HepG2 (cell line): ENCODE measurements around the gene HELLS. TPM values are rescaled to one million over a fixed set of nuclear protein-coding genes. Genes with fewer than 3 reads are reported as not detected.

ENCODE experiments used
- ATAC-seq: fragments of 200-7000 bp; cut with Tn5 transposase; 3 replicates; pipeline ENCODE4 v1.9.1; 2020; ENCODE audit warnings: mild to moderate bottlenecking, moderate library complexity
- BruUV-seq: library from RNA; stranded (reverse); fragments of 400-500 nt; replicated peaks from 2 replicates; lab custom pipeline; 2021; lab: Mats Ljungman, UMichigan
- CTCF ChIA-PET: fragments of 300-600 bp; formaldehyde crosslinking; extraction: SDS; loops from one replicate; lab custom pipeline; 2021; ENCODE audit warnings: low total read pairs, inconsistent platforms, low intra/inter-chr PET ratio; lab: Yijun Ruan, JAX
- POLR2A ChIA-PET: fragments of 350-600 bp; sonication (Branson Sonifier 250); formaldehyde crosslinking; loops from one replicate; lab custom pipeline; 2020; ENCODE audit warnings: antibody characterized with exemption, inconsistent platforms; lab: Yijun Ruan, JAX
- DNase-seq: peaks from one replicate; pipeline ENCODE4 v3.0.0-alpha.2; 2015; ENCODE audit warnings: low spot score
- FAIRE-seq: peaks from 3 replicates; lab custom pipeline; 2011; peaks lifted over from hg19 to GRCh38; lab: Jason Lieb, UNC
- H2AFZ ChIP-seq: one replicate; pipeline ENCODE4 v1.6.1; 2011; ENCODE audit warnings: low read length, inconsistent platforms
- H3K27ac ChIP-seq: fragments of 300-600 bp; 3 replicates; pipeline ENCODE4 v1.8.0; 2011; ENCODE audit warnings: mixed run types, mild to moderate bottlenecking, mixed read lengths, low read length, inconsistent platforms; ENCODE audit not compliant: insufficient read depth; ENCODE audit errors: extremely low read length
- H3K27me3 ChIP-seq, 2 experiments: fragments of 200-600 bp in 1 of 2; 2 replicates in 1 of 2; 3 replicates in 1 of 2; pipeline versions ENCODE4 v1.6.0 to v1.8.0; 2011; ENCODE audit warnings: low read length in 2 of 2, mild to moderate bottlenecking in 2 of 2, moderate library complexity in 2 of 2, inconsistent platforms in 1 of 2; ENCODE audit not compliant: insufficient read depth in 2 of 2, control insufficient read depth in 1 of 2
- H3K36me3 ChIP-seq, 2 experiments: fragments of 200-600 bp in 1 of 2; replicated peaks in 1 of 2; 2 replicates in 1 of 2; 3 replicates in 1 of 2; pipeline versions ENCODE4 v1.5.1 to v1.8.0; 2011; ENCODE audit warnings: low read length in 2 of 2, inconsistent platforms in 1 of 2; ENCODE audit not compliant: insufficient read depth in 2 of 2, control insufficient read depth in 1 of 2
- H3K4me1 ChIP-seq: 2 replicates; pipeline ENCODE4 v1.5.1; 2012; ENCODE audit warnings: low read length, inconsistent platforms; ENCODE audit not compliant: insufficient read depth
- H3K4me2 ChIP-seq: 2 replicates; pipeline ENCODE4 v1.6.0; 2011; ENCODE audit warnings: low read depth, low read length, inconsistent platforms
- H3K4me3 ChIP-seq, 3 experiments: fragments of 200-600 bp in 1 of 3; sonication (generic), shearing (Covaris generic) in 1 of 3; replicated peaks in 1 of 3; 2 replicates each; pipeline ENCODE4 v1.5.1; 2011 to 2016; ENCODE audit warnings: low read length in 3 of 3, inconsistent platforms in 2 of 3, low read depth in 2 of 3, mild to moderate bottlenecking in 2 of 3, control low read depth in 1 of 3, mixed read lengths in 1 of 3; ENCODE audit not compliant: insufficient read depth in 1 of 3
- H3K79me2 ChIP-seq: one replicate; pipeline ENCODE4 v1.6.1; 2011; ENCODE audit warnings: low read length, inconsistent platforms; ENCODE audit not compliant: insufficient read depth
- H3K9ac ChIP-seq: 2 replicates; pipeline ENCODE4 v1.6.0; 2011; ENCODE audit warnings: mild to moderate bottlenecking, low read depth, low read length, inconsistent platforms; ENCODE audit not compliant: insufficient read depth
- H3K9me3 ChIP-seq: 2 replicates; pipeline ENCODE4 v1.5.1; 2012; ENCODE audit warnings: mild to moderate bottlenecking, low read length
- H4K20me1 ChIP-seq: 2 replicates; pipeline ENCODE4 v1.6.0; 2011; ENCODE audit warnings: inconsistent platforms, mild to moderate bottlenecking, low read length, moderate library complexity; ENCODE audit not compliant: insufficient read depth
- FOXK1 ChIP-seq: sonication (generic); formaldehyde crosslinking; IDR thresholded peaks from 2 replicates; pipeline ENCODE4 v1.4.0; 2020; ENCODE audit warnings: low read depth, missing genetic modification reagents, borderline replicate concordance
- HIVEP1 ChIP-seq: sonication (generic); formaldehyde crosslinking; IDR thresholded peaks from 2 replicates; pipeline ENCODE4 v1.4.0; 2020; ENCODE audit warnings: mild to moderate bottlenecking, missing genetic modification reagents
- MZF1 ChIP-seq: sonication (generic); formaldehyde crosslinking; IDR thresholded peaks from 2 replicates; pipeline ENCODE4 v1.8.1; 2023; ENCODE audit warnings: mild to moderate bottlenecking, missing genetic modification reagents, borderline replicate concordance
- STAG1 ChIP-seq: sonication (generic); formaldehyde crosslinking; IDR thresholded peaks from 2 replicates; pipeline ENCODE4 v1.4.0; 2020; ENCODE audit warnings: missing genetic modification reagents
- XRCC5 ChIP-seq: fragments of 200-400 bp; formaldehyde crosslinking; optimal IDR thresholded peaks from 2 replicates; pipeline ENCODE3; 2017; ENCODE audit warnings: mild to moderate bottlenecking, low read length
- ZNF878 ChIP-seq: sonication (generic); formaldehyde crosslinking; IDR thresholded peaks from 2 replicates; pipeline ENCODE4 v1.8.1; 2023; ENCODE audit warnings: mild to moderate bottlenecking, missing genetic modification reagents, moderate library complexity
- WGBS: methylation state at CpG from one replicate; pipeline ENCODE4 v1.1.6; 2017; ENCODE audit warnings: low lambda C conversion rate; 5-methylcytosine and 5-hydroxymethylcytosine counted together
- in situ Hi-C: cut with HindIII; loops from 2 replicates; pipeline ENCODE4 v1.10.0; 2017; ENCODE audit warnings: low pct_unique_long_range_greater_than_20kb; ENCODE audit not compliant: extremely low pct_ligation_motif_present
- intact Hi-C: fragments of 100-400 bp; cut with micrococcal nuclease; formaldehyde crosslinking; loops from one replicate; pipeline ENCODE4 v1.10.0; 2022; ENCODE audit not compliant: unreplicated experiment
- polyA plus RNA-seq, 8 experiments: library from polyadenylated mRNA; depleted of rRNA in 3 of 8; stranded (reverse) in 7 of 8; unstranded in 1 of 8; fragments of >200 nt; fragmentation: Illumina TruSeq in 4 of 8; extraction: Trizol in 4 of 8; gene quantifications; 2 replicates each; pipeline versions ENCODE4 v1.2.1 to v1.2.3, GENCODE V29; 2011 to 2016; ENCODE audit warnings: low read depth in 4 of 8, missing spikeins in 1 of 8, mixed read lengths in 1 of 8; ENCODE audit not compliant: insufficient read depth in 1 of 8
- total RNA-seq, 5 experiments: library from RNA; depleted of rRNA; stranded (reverse); fragments of >200 nt; fragmentation: Illumina TruSeq; extraction: Trizol; gene quantifications; 2 replicates each; pipeline ENCODE4 v1.2.3, GENCODE V29; 2016; ENCODE audit warnings: low read depth in 1 of 5
- TF ChIP-seq, protein P1 (sequence below): sonication (generic); formaldehyde crosslinking; IDR thresholded peaks from 2 replicates; pipeline ENCODE4 v1.5.0; 2020; ENCODE audit warnings: mild to moderate bottlenecking, missing genetic modification reagents, moderate library complexity
- TF ChIP-seq, protein P2 (sequence below): sonication (generic); formaldehyde crosslinking; IDR thresholded peaks from 2 replicates; pipeline ENCODE4 v1.5.0; 2020; ENCODE audit warnings: missing genetic modification reagents
- TF ChIP-seq, protein P3 (sequence below): sonication (generic); formaldehyde crosslinking; IDR thresholded peaks from 2 replicates; pipeline ENCODE4 v1.8.1; 2023; ENCODE audit warnings: missing genetic modification reagents, inconsistent platforms, borderline replicate concordance

Gene HELLS
- total and polyA plus RNA-seq, 2 of the 13 experiments (the other 11 are each of a cell fraction or from before 2014, with no cell fraction given) = 22.6 to 84.6 TPM

DNA sequence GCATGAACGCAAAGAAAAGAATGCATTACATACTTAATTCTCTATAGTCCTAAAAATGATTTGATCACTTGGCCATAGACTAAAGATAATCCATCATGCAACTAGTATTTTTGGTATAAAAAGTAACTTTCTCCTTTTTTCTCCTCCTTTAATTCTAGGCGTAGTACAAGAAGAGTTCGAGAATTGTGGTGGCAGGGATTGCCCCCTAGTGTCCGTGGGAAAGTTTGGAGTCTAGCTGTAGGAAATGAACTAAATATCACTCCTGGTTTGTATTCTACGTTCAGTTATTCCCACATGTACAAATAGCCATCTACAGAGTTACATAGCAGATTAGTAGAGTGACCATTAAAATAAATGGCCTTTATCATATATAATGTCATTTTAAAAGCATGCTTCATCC is 45.5 kb upstream of the HELLS start:
- no peak overlapping the region for H3K27ac ChIP-seq
- ATAC-seq (peak; percentile 29; the same call in 1 of the 3 replicates), FAIRE-seq (no peak), DNase-seq (peak; percentile 10)
- ChIA-PET POLR2A (no interaction called here), CTCF (no interaction called here)
- no peak overlapping the region for H2AFZ ChIP-seq
- H3K9me3 ChIP-seq = no peaks in the 10 kb centered on the region
- no peaks in the 10 kb centered on the region for H4K20me1 ChIP-seq
- no peaks in the 10 kb centered on the region for H3K79me2 ChIP-seq
- in situ Hi-C loops (no loop called here), intact Hi-C loops (no loop called here)
- TF ChIP-seq STAG1 (CRISPR knock-in tag) = peak; percentile 45
- TF ChIP-seq, protein P1, sequence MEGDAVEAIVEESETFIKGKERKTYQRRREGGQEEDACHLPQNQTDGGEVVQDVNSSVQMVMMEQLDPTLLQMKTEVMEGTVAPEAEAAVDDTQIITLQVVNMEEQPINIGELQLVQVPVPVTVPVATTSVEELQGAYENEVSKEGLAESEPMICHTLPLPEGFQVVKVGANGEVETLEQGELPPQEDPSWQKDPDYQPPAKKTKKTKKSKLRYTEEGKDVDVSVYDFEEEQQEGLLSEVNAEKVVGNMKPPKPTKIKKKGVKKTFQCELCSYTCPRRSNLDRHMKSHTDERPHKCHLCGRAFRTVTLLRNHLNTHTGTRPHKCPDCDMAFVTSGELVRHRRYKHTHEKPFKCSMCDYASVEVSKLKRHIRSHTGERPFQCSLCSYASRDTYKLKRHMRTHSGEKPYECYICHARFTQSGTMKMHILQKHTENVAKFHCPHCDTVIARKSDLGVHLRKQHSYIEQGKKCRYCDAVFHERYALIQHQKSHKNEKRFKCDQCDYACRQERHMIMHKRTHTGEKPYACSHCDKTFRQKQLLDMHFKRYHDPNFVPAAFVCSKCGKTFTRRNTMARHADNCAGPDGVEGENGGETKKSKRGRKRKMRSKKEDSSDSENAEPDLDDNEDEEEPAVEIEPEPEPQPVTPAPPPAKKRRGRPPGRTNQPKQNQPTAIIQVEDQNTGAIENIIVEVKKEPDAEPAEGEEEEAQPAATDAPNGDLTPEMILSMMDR (CRISPR knock-in tag) = peak; percentile 46
- TF ChIP-seq FOXK1 (CRISPR knock-in tag) = no peak
- BruUV-seq = no TSS peak
- H3K4me1 ChIP-seq = peaks cover 14% of the 10 kb centered on the region
- 86% methylated on average over 5 of the region's 5 CpGs for WGBS
- H3K4me2 ChIP-seq = no peak overlapping the region
- no peak overlapping the region for H3K9ac ChIP-seq
- H3K27me3 ChIP-seq = no peaks in the 10 kb centered on the region
- no peak overlapping the region for H3K4me3 ChIP-seq
- H3K36me3 ChIP-seq = peaks cover 0 to 2% of the 10 kb centered on the region in 2 experiments; a peak in 1 of 5 replicates

DNA sequence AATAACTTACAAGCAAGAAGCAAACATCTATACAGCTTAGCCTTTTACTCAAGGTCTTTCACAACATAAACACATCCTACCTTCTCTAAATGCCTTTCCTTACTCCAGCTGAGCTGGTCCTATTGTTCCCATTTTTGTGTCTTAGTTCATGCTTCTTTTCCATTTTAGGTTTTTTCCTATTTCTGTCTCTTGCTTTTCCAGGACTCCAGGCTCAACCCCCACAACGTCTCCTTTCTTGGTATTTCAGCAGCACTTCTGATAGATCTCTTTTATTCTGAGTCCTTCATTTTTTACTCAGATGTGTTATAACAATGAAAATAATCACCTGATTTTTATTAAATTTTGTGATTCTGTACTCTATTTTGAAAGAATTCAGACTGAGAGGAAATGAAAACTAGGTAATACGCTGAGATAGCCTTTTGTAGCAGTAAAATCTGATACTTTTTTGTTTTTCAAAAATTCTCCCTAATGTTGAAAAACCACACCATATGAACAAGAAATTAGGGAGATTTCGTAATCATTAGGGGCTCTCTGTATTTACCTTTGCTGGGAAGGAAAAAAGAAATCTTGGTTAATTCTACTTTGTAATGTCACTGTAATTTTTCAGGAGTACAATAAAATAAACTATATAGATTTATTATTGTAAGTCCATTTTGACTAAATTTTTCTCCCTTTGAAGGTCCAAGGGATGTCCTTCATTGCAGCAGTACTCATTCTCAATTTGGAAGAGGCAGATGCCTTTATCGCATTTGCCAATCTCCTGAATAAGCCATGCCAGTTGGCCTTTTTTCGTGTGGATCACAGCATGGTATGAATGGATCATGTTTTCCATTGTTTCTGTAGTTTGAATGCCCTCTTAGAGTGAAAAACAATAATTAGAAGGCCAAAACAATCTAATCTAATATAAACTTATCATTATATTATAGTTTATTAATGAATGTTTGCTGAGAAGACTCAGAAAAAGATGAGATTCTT is 24.0 kb upstream of the HELLS start:
- POLR2A ChIA-PET = no interaction called here
- intact Hi-C loops (no loop called here), in situ Hi-C loops (no loop called here)
- Histone ChIP-seq H3K79me2 (no peaks in the 10 kb centered on the region), H4K20me1 (no peaks in the 10 kb centered on the region), H3K4me2 (no peak overlapping the region), H3K4me3 (no peak overlapping the region), H2AFZ (no peak overlapping the region), H3K36me3 (0 out of 5 replicates have a peak, but pooled peaks cover 0 to under 1% of the 10 kb centered on the region in 2 experiments), H3K27ac (no peak overlapping the region), H3K4me1 (peaks cover 11% of the 10 kb centered on the region), H3K9ac (no peak overlapping the region), H3K9me3 (no peaks in the 10 kb centered on the region), H3K27me3 (no peaks in the 10 kb centered on the region)
- DNase-seq (no peak), FAIRE-seq (no peak), ATAC-seq (no peak)
- BruUV-seq = no TSS peak
- CTCF ChIA-PET = no interaction called here
- 95% methylated on average over 5 of the region's 5 CpGs for WGBS
- TF ChIP-seq, protein P2, sequence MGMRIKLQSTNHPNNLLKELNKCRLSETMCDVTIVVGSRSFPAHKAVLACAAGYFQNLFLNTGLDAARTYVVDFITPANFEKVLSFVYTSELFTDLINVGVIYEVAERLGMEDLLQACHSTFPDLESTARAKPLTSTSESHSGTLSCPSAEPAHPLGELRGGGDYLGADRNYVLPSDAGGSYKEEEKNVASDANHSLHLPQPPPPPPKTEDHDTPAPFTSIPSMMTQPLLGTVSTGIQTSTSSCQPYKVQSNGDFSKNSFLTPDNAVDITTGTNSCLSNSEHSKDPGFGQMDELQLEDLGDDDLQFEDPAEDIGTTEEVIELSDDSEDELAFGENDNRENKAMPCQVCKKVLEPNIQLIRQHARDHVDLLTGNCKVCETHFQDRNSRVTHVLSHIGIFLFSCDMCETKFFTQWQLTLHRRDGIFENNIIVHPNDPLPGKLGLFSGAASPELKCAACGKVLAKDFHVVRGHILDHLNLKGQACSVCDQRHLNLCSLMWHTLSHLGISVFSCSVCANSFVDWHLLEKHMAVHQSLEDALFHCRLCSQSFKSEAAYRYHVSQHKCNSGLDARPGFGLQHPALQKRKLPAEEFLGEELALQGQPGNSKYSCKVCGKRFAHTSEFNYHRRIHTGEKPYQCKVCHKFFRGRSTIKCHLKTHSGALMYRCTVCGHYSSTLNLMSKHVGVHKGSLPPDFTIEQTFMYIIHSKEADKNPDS = no peak
- TF ChIP-seq MZF1 (CRISPR knock-in tag) (no peak), HIVEP1 (CRISPR knock-in tag) (no peak), ZNF878 (CRISPR knock-in tag) (no peak), XRCC5 (no peak)
- TF ChIP-seq, protein P3, sequence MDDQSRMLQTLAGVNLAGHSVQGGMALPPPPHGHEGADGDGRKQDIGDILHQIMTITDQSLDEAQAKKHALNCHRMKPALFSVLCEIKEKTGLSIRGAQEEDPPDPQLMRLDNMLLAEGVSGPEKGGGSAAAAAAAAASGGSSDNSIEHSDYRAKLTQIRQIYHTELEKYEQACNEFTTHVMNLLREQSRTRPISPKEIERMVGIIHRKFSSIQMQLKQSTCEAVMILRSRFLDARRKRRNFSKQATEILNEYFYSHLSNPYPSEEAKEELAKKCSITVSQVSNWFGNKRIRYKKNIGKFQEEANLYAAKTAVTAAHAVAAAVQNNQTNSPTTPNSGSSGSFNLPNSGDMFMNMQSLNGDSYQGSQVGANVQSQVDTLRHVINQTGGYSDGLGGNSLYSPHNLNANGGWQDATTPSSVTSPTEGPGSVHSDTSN (CRISPR knock-in tag) = no peak
